GM23338 (cell line): ENCODE results near the gene RBM23.
A peak's percentile ranks its signal among the peaks of the same experiment; 100 is the strongest.

Experiments used
- CREB1 ChIP-seq: fragments of 250-450 bp; sonication (Bioruptor Pico); IDR thresholded peaks from 2 replicates; pipeline ENCODE4 v1.5.0; 2020; ENCODE audit warnings: low read depth, mild to moderate bottlenecking, moderate library complexity
- ETS1 ChIP-seq: IDR thresholded peaks from 2 replicates; pipeline ENCODE4 v1.6.1; 2016; ENCODE audit warnings: antibody characterized with exemption
- EZH2 ChIP-seq: fragments of 200-600 bp; sonication (generic); IDR thresholded peaks from one replicate; pipeline ENCODE4 v1.8.0; 2017; ENCODE audit warnings: antibody characterized with exemption, mild to moderate bottlenecking, low read depth; ENCODE audit not compliant: unreplicated experiment
- EZH2phosphoT487 ChIP-seq: fragments of 200-600 bp; sonication (generic); IDR thresholded peaks from one replicate; pipeline ENCODE4 v1.8.1; 2018; ENCODE audit warnings: antibody characterized with exemption; ENCODE audit not compliant: unreplicated experiment
- JUNB ChIP-seq: IDR thresholded peaks from one replicate; pipeline ENCODE4 v1.6.1; 2016; ENCODE audit warnings: antibody characterized with exemption; ENCODE audit not compliant: unreplicated experiment
- NANOG ChIP-seq: IDR thresholded peaks from 2 replicates; pipeline ENCODE4 v1.6.1; 2016; ENCODE audit warnings: antibody characterized with exemption, borderline replicate concordance
- POLR2AphosphoS5 ChIP-seq: IDR thresholded peaks from 2 replicates; pipeline ENCODE4 v1.6.1; 2016; ENCODE audit warnings: antibody characterized with exemption, low read depth
- REST ChIP-seq: IDR thresholded peaks from one replicate; pipeline ENCODE4 v1.6.1; 2018; ENCODE audit warnings: antibody characterized with exemption; ENCODE audit not compliant: unreplicated experiment
- STAT1 ChIP-seq: IDR thresholded peaks from one replicate; pipeline ENCODE4 v1.6.1; 2016; ENCODE audit warnings: antibody characterized with exemption; ENCODE audit not compliant: unreplicated experiment
- ZNF114 ChIP-seq: fragments of 250-450 bp; sonication (Bioruptor Pico); IDR thresholded peaks from 2 replicates; pipeline ENCODE4 v1.5.0; 2020; ENCODE audit warnings: mild to moderate bottlenecking, moderate library complexity
- ZNF331 ChIP-seq: fragments of 250-450 bp; sonication (Bioruptor Pico); IDR thresholded peaks from 2 replicates; pipeline ENCODE4 v1.5.0; 2020; ENCODE audit warnings: low read depth, mild to moderate bottlenecking, moderate library complexity
- TF ChIP-seq, protein P1 (sequence below), 2 experiments: fragments of 200-600 bp in 1 of 2; sonication (generic) in 1 of 2; conservative IDR thresholded peaks; 2 replicates each; pipeline versions ENCODE4 v1.5.1 to v1.6.1; 2016 to 2017; ENCODE audit warnings: antibody characterized with exemption in 2 of 2, low read depth in 2 of 2, mild to moderate bottlenecking in 2 of 2, moderate library complexity in 1 of 2
- TF ChIP-seq, protein P2 (sequence below): fragments of 250-450 bp; sonication (Bioruptor Pico); IDR thresholded peaks from 2 replicates; pipeline ENCODE4 v1.5.0; 2020; ENCODE audit warnings: mild to moderate bottlenecking, moderate library complexity

- TF ChIP-seq, protein P1, sequence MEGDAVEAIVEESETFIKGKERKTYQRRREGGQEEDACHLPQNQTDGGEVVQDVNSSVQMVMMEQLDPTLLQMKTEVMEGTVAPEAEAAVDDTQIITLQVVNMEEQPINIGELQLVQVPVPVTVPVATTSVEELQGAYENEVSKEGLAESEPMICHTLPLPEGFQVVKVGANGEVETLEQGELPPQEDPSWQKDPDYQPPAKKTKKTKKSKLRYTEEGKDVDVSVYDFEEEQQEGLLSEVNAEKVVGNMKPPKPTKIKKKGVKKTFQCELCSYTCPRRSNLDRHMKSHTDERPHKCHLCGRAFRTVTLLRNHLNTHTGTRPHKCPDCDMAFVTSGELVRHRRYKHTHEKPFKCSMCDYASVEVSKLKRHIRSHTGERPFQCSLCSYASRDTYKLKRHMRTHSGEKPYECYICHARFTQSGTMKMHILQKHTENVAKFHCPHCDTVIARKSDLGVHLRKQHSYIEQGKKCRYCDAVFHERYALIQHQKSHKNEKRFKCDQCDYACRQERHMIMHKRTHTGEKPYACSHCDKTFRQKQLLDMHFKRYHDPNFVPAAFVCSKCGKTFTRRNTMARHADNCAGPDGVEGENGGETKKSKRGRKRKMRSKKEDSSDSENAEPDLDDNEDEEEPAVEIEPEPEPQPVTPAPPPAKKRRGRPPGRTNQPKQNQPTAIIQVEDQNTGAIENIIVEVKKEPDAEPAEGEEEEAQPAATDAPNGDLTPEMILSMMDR (conservative IDR thresholded peaks at IDR 0.05; ENCODE audit: low read depth in 2 of 2), result no peak
- TF ChIP-seq REST (no peak), POLR2AphosphoS5 (peak; percentile 96), CREB1 (peak; percentile 81), EZH2 (no peak), ETS1 (no peak), EZH2phosphoT487 (no peak), JUNB (no peak), ZNF331 (no peak), STAT1 (no peak), ZNF114 (CRISPR knock-in tag) (no peak), NANOG (no peak)
- TF ChIP-seq, protein P2, sequence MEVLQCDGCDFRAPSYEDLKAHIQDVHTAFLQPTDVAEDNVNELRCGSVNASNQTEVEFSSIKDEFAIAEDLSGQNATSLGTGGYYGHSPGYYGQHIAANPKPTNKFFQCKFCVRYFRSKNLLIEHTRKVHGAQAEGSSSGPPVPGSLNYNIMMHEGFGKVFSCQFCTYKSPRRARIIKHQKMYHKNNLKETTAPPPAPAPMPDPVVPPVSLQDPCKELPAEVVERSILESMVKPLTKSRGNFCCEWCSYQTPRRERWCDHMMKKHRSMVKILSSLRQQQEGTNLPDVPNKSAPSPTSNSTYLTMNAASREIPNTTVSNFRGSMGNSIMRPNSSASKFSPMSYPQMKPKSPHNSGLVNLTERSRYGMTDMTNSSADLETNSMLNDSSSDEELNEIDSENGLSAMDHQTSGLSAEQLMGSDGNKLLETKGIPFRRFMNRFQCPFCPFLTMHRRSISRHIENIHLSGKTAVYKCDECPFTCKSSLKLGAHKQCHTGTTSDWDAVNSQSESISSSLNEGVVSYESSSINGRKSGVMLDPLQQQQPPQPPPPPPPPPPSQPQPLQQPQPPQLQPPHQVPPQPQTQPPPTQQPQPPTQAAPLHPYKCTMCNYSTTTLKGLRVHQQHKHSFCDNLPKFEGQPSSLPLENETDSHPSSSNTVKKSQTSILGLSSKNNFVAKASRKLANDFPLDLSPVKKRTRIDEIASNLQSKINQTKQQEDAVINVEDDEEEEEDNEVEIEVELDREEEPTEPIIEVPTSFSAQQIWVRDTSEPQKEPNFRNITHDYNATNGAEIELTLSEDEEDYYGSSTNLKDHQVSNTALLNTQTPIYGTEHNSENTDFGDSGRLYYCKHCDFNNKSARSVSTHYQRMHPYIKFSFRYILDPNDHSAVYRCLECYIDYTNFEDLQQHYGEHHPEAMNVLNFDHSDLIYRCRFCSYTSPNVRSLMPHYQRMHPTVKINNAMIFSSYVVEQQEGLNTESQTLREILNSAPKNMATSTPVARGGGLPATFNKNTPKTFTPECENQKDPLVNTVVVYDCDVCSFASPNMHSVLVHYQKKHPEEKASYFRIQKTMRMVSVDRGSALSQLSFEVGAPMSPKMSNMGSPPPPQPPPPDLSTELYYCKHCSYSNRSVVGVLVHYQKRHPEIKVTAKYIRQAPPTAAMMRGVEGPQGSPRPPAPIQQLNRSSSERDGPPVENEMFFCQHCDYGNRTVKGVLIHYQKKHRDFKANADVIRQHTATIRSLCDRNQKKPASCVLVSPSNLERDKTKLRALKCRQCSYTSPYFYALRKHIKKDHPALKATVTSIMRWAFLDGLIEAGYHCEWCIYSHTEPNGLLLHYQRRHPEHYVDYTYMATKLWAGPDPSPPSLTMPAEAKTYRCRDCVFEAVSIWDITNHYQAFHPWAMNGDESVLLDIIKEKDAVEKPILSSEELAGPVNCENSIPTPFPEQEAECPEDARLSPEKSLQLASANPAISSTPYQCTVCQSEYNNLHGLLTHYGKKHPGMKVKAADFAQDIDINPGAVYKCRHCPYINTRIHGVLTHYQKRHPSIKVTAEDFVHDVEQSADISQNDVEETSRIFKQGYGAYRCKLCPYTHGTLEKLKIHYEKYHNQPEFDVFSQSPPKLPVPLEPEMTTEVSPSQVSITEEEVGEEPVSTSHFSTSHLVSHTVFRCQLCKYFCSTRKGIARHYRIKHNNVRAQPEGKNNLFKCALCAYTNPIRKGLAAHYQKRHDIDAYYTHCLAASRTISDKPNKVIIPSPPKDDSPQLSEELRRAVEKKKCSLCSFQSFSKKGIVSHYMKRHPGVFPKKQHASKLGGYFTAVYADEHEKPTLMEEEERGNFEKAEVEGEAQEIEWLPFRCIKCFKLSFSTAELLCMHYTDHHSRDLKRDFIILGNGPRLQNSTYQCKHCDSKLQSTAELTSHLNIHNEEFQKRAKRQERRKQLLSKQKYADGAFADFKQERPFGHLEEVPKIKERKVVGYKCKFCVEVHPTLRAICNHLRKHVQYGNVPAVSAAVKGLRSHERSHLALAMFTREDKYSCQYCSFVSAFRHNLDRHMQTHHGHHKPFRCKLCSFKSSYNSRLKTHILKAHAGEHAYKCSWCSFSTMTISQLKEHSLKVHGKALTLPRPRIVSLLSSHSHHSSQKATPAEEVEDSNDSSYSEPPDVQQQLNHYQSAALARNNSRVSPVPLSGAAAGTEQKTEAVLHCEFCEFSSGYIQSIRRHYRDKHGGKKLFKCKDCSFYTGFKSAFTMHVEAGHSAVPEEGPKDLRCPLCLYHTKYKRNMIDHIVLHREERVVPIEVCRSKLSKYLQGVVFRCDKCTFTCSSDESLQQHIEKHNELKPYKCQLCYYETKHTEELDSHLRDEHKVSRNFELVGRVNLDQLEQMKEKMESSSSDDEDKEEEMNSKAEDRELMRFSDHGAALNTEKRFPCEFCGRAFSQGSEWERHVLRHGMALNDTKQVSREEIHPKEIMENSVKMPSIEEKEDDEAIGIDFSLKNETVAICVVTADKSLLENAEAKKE (CRISPR knock-in tag), result no peak
These were observed 10.4 kb upstream of the RBM23 start, which contains the start of gene PRMT5 for GRCh38 chr14:22929104-22929960.
